GM21423 (cell line): ENCODE data around the gene SNRPA.
"Not testable (repeated sequence)": the region's sequence is repeated elsewhere in the genome, so short reads cannot be mapped to it uniquely, and the experiment has no call there.

Source experiments
- ATAC-seq: cut with Tn5 transposase; IDR thresholded peaks from one replicate; pipeline ENCODE4 v1.9.1; 2021; ENCODE audit warnings: mild to moderate bottlenecking, moderate library complexity; ENCODE audit not compliant: unreplicated experiment

Gene SNRPA

GRCh38 chr19:40744554-40745401 lies 6.2 kb upstream of the SNRPA start:
- ATAC-seq = no peak

GRCh38 chr19:40745402-40745780 lies 5.6 kb upstream of the SNRPA start:
- ATAC-seq = no peak

GRCh38 chr19:40747536-40747935 lies 3.5 kb upstream of the SNRPA start:
- ATAC-seq = no peak

- ATAC-seq = peak; percentile 85
These were observed 737 bp upstream of the SNRPA start, which contains the start of gene ACTMAP for GRCh38 chr19:40750058-40750873. Gene ACTMAP (minus strand): TSS chr19:40750477. CDS start chr19:40749803, 674 bp downstream.

GRCh38 chr19:40752257-40752781 lies 1.3 kb downstream of the SNRPA start:
- ATAC-seq = no peak

- ATAC-seq = no peak
These were observed 3.7 kb downstream of the SNRPA start for GRCh38 chr19:40754611-40755247.

- ATAC-seq = no peak
These were observed 4.2 kb downstream of the SNRPA start for GRCh38 chr19:40755248-40755624.

- no peak for ATAC-seq
These were observed 4.8 kb downstream of the SNRPA start for GRCh38 chr19:40755791-40756190.

GRCh38 chr19:40756502-40757110 lies 5.6 kb downstream of the SNRPA start:
- ATAC-seq = no peak

GRCh38 chr19:40758491-40758890 lies 7.5 kb downstream of the SNRPA start:
- ATAC-seq = no peak

GRCh38 chr19:40759352-40759751 lies 8.3 kb downstream of the SNRPA start:
- ATAC-seq = no peak

- ATAC-seq = no peak
These were observed 11.9 kb downstream of the SNRPA start for GRCh38 chr19:40762754-40763470.

- no peak for ATAC-seq
These were observed 12.5 kb downstream of the SNRPA start for GRCh38 chr19:40763526-40763925.

- ATAC-seq = no peak
These were observed 13.0 kb downstream of the SNRPA start for GRCh38 chr19:40763963-40764362.

GRCh38 chr19:40766385-40766784 lies 15.4 kb downstream of the SNRPA start:
- ATAC-seq = not testable (repeated sequence)

- no peak for ATAC-seq
These were observed 17.9 kb downstream of the SNRPA start for GRCh38 chr19:40768869-40769268.

- ATAC-seq = not testable (repeated sequence)
These were observed 20.3 kb downstream of the SNRPA start for GRCh38 chr19:40771101-40771862.

- ATAC-seq = no peak
These were observed 24.1 kb downstream of the SNRPA start, which contains the start of gene MIA for GRCh38 chr19:40774916-40775631. Gene MIA (plus strand): TSS chr19:40775521. CDS start chr19:40775543, 22 bp downstream.

GRCh38 chr19:40775632-40776022 lies 24.6 kb downstream of the SNRPA start:
- ATAC-seq = no peak
